DOHH2 (cell line): ENCODE data around the gene CCDC88C.

Source experiments
- CTCF ChIP-seq: fragments of 200-600 bp; sonication (generic); IDR thresholded peaks from one replicate; pipeline ENCODE4 v1.5.1; 2014; ENCODE audit warnings: antibody characterized with exemption, mild to moderate bottlenecking, low read depth, low read length; ENCODE audit not compliant: poor library complexity, severe bottlenecking
- EZH2phosphoT487 ChIP-seq: fragments of 200-600 bp; sonication (generic); IDR thresholded peaks from 2 replicates; pipeline ENCODE4 v1.6.1; 2017; ENCODE audit warnings: borderline replicate concordance, mild to moderate bottlenecking, antibody characterized with exemption, low read length, moderate library complexity, mixed read lengths

- TF ChIP-seq CTCF (no peak), EZH2phosphoT487 (no peak)
Measured at GRCh38 chr14:91290986-91291385, 126.6 kb downstream of the CCDC88C start.
